GM19324 (cell line): ENCODE data around the gene CRADD.

Experiments
- ATAC-seq: cut with Tn5 transposase; IDR thresholded peaks from one replicate; pipeline ENCODE4 v1.9.1; 2021; ENCODE audit warnings: mild to moderate bottlenecking, moderate library complexity; ENCODE audit not compliant: unreplicated experiment, low FRiP score

The CRADD gene

DNA sequence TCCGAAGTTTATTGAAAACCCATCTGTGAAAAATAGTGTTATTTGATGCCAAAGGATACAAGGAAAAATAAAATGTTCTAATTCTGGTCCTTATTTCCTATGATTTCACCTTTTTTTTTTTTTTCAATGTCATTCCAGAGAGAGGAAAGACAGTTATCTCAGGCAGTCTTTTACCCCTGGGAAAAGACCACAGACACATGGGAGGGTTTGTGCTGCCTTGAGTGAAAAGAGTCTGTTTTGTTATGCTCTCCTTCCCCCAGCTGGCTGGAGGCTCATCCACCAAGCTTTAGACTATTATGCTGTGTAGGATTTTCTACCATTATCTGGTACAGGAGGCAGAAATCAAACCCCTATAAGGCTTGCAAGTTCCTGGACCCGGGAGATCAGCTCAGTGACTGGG is 151.8 kb downstream of the CRADD start:
- ATAC-seq = no peak

DNA sequence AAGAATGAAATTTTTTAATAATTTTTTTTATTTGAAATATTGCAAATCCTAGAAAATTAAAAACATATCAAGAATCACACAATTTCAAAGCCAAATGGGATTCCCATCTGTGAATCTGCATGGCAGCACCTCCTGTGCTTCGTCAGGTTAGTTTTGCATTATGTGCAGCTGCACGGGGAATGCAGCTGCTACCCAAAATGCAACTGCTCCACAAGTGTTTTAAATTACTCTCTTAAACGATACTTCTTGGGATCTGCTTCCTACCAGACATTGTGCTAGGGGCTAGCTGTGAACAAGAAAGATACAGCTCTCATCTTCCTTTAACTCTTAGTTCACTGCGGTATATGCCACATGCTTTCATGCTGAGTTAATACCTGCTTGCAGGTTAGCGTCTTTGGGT is 154.2 kb downstream of the CRADD start:
- ATAC-seq = no peak

DNA sequence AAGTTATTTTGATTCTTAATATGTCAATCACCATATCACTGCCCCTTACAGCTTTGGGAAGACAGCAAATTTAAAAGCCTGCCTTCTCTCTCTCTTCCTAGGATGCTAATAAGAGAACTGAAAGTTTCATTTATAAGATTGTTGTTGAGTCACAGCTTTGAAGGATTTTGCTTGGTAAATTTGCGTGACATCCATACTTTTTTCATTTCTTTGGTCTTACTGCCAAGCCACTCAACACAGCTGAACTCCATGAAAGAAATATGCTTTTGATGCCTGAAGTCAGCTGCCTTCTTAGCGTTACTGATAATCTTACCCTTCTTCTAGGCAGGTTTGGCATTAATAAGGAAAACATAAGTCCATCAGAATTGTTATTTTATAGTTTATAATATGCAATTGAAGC is 155.0 kb downstream of the CRADD start:
- no peak for ATAC-seq

DNA sequence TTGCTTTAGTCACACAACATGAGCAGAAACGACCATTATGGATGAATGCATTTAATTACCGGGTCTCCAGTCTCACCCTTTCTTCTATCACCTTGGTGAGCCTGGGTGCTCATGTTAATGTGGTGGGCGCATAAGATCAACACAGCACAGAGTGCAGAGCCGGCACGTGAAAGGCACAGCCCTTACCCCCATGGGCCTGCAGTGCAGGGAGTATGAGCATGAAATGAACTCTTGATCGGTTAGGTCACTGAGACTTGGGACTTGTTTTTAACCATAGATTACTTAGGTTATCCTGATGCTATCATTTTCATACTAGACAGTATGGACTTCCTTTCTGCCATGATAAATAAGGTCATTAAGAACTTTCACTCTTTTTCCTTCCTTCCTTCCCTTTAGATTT is 156.8 kb downstream of the CRADD start:
- no peak for ATAC-seq

DNA sequence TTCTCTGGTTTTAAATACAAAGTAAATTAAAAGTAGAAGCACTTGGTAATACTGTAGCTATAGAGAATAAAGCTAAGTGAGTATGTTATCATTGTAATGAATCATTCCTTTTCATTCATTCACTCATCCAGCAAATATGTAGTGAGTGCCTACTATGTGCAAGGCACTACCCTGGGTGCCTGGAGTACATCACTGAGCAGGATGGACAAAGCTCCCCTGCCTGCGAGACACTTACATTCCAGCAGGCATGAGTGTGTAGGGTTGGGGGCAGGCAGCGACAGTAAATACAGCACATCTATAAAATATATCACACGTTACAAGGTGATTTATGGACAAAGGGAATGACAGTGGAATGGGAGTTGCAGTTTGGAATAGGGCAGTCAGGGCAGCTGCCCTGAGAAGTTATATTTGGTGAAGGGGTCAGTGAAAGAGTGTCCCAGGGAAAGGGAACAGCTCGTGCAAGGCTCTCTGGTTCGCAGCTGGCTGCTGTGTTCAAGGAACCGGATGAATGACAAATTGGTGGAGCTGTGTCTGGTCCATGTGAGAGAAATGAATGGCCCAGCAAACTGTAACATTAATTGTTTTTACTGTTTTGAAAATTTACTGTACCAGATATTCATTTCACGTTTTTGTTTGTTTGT is 159.6 kb downstream of the CRADD start:
- no peak for ATAC-seq

DNA sequence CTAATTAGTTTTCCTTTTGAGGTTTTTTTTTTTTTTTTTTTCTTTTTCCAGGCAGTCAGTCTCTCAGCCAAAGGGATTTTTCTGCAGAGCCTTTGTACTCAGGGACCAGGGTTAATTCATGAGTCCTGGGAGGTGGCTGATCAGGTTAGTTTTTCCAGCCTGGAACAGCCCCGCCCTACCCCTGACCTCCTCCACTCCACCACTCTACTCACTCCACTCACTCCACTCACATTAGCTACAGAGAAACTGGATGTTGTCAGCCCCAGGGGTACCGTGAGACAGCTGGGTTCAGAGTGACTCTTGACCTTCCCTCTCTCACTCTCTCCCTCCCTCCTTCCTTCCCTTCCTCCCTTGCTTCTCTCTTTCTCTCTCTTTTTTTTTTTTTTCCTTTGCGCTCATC is 161.0 kb downstream of the CRADD start:
- ATAC-seq = no peak

DNA sequence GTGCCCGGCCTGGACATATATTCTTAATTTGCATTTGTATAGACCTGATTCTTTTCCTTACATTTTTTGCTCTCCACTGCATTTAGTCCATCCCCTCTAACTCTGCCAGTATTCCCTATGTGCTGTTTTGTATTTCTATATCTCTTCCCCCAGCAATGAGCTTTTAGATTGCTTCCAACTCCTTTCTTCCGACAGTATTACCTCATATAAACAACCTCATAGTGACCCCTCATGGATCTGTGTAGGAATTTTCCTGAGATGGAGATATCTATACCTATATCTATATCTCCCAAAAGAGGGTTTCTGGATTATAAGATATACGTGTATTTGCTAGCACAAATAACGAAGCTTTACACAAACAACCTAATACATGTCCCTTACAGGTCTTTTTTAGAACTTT is 161.9 kb downstream of the CRADD start:
- no peak for ATAC-seq

DNA sequence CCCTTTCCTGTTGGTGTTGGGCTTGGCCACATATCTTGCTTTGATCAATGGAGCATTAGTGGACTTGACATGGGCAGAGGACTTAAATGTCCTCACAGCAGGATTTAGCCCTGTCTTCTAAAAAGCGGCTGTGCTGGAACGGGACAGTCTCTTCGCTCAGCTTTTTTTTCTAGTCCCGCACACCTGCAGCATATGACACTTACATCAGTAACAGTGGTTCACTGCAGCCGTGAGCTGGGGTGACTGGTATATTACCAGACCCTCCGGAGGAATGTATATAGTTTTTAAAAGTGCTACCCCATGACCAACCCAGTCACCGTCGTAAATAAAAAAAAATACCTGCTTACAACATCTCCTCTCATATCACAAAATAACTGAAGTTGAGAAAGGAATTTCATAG is 164.5 kb downstream of the CRADD start:
- ATAC-seq = no peak

DNA sequence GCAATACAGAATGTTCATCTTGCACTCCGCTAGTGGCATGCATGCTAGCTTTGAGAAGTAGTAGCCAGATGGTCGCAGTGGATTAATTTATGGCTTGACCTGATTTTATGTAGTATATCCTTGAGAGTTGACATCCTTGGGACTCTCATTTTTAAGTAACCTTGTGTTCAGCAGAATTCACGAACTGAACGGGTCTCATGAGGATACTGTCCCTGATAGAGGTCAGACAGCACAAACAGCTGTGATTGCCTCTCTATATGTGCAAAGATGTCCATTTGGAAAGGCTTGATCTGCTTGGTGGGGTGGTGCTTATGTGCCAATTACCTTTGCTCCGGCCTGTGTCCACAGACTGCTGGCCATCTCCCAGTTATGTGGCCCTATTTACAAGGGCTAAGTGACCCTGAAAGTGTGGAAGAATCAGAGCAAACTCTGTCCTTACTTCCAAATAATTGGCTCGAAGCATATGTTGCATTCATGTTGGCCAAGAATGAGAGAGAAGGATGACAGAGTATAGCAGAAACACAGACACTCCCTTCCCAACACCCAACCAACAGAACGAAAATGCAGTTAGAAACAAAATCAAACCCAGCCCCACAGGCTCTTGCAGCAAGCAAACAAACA is 167.1 kb downstream of the CRADD start:
- no peak for ATAC-seq

DNA sequence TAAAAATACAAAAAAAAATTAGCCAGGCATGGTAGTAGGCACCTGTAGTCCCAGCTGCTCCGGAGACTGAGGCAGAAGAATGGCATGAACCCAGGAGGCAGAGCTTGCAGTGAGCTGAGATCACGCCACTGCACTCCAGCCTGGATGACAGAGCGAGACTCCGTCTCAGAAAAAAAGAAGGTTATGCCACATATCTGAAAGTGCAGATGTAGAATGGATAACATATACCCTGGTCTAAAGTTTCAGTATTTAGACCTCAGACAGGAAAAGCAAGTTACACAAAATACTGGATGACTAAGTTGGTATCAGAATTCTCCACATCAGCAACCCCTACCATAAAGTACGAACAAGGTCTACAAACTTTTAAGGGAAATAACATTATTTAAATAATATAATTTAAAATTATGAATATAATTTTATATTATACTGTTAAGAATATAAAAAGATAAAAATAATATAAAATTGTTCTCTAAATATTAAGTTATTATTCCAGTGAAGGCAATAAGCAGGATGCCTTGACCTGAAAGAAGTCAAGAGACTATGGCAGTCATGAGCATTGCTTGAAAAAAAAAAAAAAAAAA is 169.9 kb downstream of the CRADD start:
- no peak for ATAC-seq

DNA sequence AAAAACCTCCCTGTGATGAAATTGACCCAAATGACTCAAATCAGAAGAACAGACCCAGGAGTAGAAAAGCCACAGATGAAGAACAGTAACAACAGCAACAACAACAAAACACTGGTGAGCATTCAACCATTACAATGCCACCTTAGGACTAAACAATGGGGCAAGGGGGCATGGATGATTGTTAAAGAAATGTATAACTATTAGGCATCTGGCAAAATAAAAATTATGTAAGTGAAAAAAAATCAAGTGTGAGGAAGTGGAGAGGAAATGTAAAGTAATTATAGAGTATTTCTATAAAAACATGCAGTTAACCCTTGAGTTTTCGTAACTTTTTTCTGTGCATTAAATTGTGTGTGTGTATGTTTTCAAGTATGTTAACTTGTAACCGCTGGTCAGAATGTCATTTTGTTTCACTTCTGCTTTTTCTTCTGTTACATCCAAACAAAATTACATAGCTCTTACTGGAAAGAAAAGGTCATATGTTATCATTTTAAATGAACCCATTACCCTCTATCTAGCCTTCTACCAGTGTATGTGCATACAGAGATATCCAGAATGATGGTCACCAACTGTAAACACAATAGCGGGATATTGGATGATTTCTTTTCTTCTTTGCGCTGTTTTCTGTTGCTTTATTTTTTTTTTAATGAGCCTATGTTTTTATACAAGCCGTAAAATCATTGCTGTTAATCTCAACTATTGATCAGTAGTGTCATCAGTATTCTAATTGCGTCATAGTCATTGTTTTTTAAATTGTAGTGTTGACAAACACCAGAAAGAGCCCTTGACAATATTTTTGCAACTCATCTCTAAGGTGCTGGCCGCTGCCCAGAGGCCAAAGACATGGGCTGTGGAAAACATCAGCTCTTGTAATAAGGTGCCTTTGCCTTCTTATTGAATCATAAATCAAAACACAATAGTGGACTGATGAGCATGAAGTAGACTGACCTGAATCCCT is 170.6 kb downstream of the CRADD start:
- ATAC-seq = peak; percentile 71

DNA sequence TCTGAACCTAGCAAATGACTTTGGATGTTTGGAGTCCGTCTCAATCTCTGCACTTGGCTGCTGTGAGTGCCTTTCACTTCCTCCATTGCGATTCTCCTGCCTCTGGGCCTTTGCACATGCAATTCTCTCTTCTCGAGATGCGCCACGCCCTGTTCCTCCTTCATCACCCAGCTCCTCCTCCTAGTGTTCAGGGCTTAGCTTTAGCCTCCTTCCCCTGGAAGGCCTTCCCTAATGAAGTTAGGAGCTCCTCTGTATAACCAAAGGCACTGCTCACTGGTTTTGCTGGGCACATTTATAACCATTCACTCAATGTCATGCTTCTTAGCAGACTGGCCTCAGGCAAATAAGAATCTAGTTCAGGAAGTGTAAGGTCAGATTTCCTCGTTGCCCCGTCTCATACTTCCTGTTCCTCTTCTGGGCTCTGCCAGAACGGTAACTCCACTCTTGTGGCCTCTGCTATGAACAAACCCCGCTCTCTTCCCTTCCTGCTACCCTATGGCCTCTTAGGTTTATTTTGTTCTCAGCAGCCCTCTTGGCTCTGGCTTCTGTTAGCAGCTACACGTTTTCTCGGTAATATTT is 171.4 kb downstream of the CRADD start:
- ATAC-seq = no peak

DNA sequence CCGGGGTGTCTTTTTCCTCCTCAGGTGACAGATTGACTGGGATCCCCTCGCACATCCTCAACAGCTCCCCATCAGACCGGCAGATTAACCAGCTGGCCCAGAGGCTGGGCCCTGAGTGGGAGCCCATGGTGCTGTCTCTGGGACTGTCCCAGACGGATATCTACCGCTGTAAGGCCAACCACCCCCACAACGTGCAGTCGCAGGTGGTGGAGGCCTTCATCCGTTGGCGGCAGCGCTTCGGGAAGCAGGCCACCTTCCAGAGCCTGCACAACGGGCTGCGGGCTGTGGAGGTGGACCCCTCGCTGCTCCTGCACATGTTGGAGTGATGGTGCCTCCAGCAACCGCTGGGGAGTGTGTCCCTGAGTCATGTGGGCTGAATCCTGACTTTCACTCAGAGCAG is 172.8 kb downstream of the CRADD start:
- ATAC-seq = no peak

DNA sequence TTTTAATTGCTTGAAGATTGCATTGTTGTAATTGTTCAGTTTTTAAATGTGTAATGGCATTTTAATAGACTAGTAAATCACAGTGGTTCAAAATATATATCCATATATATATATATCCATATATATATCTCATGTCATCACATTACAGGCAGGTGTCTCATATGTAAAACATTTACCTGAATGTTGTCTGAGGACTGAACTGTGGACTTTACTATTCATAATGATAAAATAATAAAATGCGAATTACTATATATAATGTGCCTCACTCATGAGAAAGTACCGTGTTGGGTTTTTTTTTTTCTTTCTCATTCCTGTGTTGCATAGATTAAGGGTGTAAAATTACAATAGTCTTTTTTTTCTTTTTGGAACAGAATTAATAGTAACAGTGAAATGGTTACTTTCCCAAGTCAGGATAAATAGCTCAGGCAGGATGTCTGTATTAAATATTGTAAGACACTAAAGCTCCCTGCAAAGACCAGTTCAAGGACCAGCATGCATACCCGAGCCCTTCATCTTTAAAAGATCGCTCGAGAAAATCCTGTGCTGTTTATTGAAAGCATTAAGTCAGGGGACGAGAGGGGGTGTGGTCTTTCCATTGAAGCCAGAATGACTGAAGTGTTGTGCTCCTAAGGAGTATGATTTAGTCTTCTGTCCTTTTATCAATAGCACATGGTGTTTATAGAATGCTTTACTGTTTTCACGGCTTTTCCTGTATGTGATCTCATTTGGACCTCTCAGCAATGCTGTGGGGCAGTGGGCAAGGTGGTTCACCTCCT is 173.5 kb downstream of the CRADD start:
- no peak for ATAC-seq

DNA sequence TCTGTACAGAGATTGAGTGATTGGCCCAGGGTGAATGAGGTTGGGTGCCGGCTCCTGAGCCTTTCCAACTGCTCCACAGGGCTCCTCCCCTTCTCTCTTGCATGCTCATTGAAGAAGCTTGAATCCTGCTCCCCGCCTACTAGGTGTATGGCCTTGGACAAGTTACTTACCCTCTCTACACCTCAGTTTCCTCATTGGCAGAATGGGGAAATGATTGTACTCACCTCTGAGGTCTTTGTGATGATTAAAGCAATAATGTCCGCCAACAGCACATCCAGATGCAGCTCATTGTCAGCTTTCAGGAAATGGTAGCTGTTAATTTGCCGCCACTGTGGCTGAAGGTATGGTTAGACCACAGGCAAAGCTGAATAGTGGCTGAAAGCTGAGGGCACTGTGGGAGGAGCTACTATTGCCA is 174.1 kb downstream of the CRADD start:
- no peak for ATAC-seq

DNA sequence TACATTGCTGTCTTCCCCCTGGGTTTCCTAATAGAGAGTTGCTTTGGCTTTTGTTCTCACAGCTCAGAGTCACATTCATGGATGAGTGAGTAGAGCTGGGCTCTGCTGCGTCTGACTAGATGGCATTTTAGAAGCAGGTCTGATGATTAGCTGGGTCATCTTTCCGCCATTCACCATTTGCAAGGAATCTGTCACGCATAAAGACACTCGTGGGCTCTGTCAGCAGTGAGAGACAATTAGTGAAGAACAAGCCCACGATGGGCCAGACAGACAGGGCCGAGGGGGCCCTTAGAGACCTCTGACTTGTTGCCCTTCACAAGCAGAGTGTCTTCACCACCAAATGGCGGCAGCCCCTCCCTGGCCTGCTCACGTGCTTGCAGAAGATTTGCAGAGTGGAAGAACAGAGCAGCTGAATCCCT is 175.0 kb downstream of the CRADD start:
- ATAC-seq = no peak

DNA sequence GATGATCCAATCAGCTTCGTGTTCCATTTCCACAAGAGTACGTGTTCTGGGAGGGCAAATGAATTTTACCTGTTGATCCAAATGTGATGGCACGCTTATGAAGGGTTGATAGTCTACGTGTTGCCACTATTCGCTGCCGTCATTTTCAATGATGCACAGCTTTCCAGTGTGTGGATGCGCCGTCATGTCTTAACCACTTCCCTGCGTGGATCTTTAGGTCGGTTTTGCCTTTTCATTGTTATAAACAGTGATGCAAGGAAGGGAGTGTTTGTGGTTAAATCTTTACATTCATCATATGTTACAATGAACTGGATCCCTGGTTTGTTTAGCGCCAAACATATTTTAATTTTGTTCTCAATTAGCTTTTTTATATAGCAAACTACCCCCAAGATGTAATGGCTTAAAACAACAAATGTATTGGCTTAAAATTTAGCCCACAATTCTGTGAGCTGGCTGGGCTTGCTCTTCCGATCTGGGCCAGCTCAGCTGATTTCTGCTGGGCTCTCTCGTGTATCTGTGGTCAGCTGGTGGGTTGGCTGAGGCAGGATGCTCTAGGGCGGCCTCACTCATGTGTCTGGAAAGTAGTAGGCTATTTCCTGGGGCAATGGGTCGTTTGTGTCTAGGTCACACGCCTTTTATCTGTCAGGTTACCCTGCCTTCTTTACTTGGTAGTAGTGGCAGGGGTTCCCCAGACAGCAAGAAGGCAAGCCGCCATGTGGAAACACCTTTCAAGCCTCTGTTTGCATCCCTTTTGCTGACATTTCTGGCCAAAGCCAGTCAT is 176.7 kb downstream of the CRADD start:
- no peak for ATAC-seq

DNA sequence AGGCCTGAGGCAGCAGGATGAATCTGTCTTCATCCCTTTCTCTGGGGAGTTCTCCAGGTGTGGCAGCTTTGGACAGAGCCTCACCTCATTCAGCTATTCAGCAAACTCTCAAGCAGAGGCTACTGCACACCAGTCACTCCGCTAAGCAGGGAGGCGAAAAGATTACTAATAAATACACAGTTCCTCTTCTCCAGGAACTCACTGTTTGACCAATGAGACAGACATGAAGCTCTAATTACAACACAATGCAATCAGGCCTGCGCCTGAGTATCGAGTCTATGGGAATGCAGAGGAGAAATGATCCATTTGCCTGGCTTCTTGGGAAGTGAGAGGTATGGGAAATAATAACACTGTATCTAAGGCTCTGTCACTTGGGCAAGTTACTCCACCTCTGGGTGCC is 178.1 kb downstream of the CRADD start:
- ATAC-seq = no peak

DNA sequence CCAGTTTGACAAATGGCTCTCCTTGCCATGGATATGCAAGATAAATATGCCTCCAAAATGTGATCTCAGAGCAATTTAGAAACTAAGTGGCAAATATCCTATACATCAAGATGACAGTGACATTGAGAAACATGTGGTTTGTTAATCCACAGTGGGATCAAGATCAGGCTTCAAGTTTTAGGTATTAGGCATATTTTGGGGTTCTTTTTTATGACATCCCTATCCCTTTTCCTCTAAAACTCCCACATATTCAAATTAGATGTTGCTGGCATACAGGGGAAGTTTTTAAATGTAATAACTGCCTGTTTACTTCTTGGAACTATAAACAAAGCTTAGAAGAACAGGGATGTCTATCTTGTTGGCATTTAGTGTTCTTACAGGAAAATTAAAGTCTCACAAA is 179.4 kb downstream of the CRADD start:
- ATAC-seq = no peak
